ENCODE data around the gene RAB37. TPM values are rescaled to one million over a fixed set of nuclear protein-coding genes. Genes with fewer than 3 reads are reported as not detected.

The RAB37 gene
- total RNA-seq, 1 experiment from 2014 or later = 8.9 TPM

DNA sequence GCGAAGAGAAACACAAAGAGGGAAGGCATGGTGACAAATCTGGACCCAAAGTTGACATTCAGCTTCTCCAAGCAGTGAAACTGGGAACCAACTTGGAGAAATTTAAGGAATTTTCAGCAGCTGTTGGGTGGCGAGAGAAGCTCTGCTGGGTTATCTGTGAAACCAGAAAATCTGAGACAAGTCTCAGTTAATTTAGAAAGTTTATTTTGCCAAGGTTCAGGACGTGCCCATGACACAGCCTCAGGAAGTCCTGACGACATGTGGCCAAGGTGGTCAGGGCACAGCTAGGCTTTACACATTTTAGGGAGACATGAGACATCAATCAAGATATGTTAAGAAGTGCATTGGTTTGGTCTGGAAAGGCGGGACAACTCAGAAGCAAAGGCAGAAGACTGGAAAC, 13.2 kb upstream of the RAB37 start (continued):
- TF ChIP-seq, protein P1, sequence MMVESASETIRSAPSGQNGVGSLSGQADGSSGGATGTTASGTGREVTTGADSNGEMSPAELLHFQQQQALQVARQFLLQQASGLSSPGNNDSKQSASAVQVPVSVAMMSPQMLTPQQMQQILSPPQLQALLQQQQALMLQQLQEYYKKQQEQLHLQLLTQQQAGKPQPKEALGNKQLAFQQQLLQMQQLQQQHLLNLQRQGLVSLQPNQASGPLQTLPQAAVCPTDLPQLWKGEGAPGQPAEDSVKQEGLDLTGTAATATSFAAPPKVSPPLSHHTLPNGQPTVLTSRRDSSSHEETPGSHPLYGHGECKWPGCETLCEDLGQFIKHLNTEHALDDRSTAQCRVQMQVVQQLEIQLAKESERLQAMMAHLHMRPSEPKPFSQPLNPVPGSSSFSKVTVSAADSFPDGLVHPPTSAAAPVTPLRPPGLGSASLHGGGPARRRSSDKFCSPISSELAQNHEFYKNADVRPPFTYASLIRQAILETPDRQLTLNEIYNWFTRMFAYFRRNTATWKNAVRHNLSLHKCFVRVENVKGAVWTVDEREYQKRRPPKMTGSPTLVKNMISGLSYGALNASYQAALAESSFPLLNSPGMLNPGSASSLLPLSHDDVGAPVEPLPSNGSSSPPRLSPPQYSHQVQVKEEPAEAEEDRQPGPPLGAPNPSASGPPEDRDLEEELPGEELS (CRISPR knock-in tag; IDR thresholded peaks at IDR 0.05) = no peak
- TF ChIP-seq, protein P2, sequence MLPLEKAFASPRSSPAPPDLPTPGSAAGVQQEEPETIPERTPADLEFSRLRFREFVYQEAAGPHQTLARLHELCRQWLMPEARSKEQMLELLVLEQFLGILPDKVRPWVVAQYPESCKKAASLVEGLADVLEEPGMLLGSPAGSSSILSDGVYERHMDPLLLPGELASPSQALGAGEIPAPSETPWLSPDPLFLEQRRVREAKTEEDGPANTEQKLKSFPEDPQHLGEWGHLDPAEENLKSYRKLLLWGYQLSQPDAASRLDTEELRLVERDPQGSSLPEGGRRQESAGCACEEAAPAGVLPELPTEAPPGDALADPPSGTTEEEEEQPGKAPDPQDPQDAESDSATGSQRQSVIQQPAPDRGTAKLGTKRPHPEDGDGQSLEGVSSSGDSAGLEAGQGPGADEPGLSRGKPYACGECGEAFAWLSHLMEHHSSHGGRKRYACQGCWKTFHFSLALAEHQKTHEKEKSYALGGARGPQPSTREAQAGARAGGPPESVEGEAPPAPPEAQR (CRISPR knock-in tag; IDR thresholded peaks at IDR 0.05) = no peak
- TF ChIP-seq GRHL2 (CRISPR knock-in tag; IDR thresholded peaks at IDR 0.05; ENCODE audit: insufficient replicate concordance, severe bottlenecking) = no peak
- TF ChIP-seq, protein P3, sequence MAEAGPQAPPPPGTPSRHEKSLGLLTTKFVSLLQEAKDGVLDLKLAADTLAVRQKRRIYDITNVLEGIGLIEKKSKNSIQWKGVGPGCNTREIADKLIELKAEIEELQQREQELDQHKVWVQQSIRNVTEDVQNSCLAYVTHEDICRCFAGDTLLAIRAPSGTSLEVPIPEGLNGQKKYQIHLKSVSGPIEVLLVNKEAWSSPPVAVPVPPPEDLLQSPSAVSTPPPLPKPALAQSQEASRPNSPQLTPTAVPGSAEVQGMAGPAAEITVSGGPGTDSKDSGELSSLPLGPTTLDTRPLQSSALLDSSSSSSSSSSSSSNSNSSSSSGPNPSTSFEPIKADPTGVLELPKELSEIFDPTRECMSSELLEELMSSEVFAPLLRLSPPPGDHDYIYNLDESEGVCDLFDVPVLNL (CRISPR knock-in tag; IDR thresholded peaks at IDR 0.05; ENCODE audit: borderline replicate concordance, low read depth) = no peak
- TF ChIP-seq, protein P4, sequence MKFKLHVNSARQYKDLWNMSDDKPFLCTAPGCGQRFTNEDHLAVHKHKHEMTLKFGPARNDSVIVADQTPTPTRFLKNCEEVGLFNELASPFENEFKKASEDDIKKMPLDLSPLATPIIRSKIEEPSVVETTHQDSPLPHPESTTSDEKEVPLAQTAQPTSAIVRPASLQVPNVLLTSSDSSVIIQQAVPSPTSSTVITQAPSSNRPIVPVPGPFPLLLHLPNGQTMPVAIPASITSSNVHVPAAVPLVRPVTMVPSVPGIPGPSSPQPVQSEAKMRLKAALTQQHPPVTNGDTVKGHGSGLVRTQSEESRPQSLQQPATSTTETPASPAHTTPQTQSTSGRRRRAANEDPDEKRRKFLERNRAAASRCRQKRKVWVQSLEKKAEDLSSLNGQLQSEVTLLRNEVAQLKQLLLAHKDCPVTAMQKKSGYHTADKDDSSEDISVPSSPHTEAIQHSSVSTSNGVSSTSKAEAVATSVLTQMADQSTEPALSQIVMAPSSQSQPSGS (CRISPR knock-in tag; IDR thresholded peaks at IDR 0.05; ENCODE audit: borderline replicate concordance, low read depth) = no peak
- no peak for TF ChIP-seq CREM (CRISPR knock-in tag; IDR thresholded peaks at IDR 0.05)
- no peak for TF ChIP-seq FOXP1 (CRISPR knock-in tag; IDR thresholded peaks at IDR 0.05; ENCODE audit: borderline replicate concordance)

DNA sequence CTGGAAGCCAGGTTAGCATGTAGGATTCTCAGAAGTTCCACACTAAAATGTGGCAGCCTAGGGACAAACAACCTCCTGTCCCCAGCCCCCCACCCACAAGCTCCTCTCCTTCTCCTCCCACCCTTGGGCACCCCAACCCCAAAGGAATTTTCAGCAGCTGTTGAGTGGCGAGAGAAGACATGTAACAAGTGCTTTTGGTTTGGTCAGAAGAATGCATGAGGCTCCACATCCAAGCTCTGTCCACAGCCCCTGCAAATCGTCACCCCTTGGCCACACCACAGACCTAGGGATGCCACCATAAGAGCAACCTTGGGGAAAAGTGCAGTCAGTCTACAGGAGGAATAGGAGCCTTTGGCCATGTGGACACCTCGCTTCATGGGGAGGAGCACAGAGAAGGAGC, 11.9 kb upstream of the RAB37 start:
- Mint-ChIP-seq H3K4me1 (no peaks in the 10 kb centered on the region), H3K36me3 (no peaks in the 10 kb centered on the region), H3K27me3 (ENCODE audit: low read depth) (peaks cover 11% of the 10 kb centered on the region; the same call in 1 of the 2 replicates), H3K9me3 (no peaks in the 10 kb centered on the region), H3K4me3 (no peak overlapping the region), H3K27ac (no peak overlapping the region)
- CTCF ChIA-PET = no interaction called here
- DNase-seq (ENCODE audit: low spot score) (no peak), ATAC-seq (no peak)
- POLR2A ChIA-PET = no interaction called here
- TF ChIP-seq TEAD4 (CRISPR knock-in tag; IDR thresholded peaks at IDR 0.05) (no peak), ZNF121 (CRISPR knock-in tag; IDR thresholded peaks at IDR 0.05) (no peak), TP53 (CRISPR knock-in tag; IDR thresholded peaks at IDR 0.05) (no peak), ZNF423 (CRISPR knock-in tag; IDR thresholded peaks at IDR 0.05) (no peak), HMGA2 (CRISPR knock-in tag; IDR thresholded peaks at IDR 0.05) (no peak)
- TF ChIP-seq, protein P5, sequence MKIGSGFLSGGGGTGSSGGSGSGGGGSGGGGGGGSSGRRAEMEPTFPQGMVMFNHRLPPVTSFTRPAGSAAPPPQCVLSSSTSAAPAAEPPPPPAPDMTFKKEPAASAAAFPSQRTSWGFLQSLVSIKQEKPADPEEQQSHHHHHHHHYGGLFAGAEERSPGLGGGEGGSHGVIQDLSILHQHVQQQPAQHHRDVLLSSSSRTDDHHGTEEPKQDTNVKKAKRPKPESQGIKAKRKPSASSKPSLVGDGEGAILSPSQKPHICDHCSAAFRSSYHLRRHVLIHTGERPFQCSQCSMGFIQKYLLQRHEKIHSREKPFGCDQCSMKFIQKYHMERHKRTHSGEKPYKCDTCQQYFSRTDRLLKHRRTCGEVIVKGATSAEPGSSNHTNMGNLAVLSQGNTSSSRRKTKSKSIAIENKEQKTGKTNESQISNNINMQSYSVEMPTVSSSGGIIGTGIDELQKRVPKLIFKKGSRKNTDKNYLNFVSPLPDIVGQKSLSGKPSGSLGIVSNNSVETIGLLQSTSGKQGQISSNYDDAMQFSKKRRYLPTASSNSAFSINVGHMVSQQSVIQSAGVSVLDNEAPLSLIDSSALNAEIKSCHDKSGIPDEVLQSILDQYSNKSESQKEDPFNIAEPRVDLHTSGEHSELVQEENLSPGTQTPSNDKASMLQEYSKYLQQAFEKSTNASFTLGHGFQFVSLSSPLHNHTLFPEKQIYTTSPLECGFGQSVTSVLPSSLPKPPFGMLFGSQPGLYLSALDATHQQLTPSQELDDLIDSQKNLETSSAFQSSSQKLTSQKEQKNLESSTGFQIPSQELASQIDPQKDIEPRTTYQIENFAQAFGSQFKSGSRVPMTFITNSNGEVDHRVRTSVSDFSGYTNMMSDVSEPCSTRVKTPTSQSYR (CRISPR knock-in tag; IDR thresholded peaks at IDR 0.05) = no peak
- TF ChIP-seq, protein P6, sequence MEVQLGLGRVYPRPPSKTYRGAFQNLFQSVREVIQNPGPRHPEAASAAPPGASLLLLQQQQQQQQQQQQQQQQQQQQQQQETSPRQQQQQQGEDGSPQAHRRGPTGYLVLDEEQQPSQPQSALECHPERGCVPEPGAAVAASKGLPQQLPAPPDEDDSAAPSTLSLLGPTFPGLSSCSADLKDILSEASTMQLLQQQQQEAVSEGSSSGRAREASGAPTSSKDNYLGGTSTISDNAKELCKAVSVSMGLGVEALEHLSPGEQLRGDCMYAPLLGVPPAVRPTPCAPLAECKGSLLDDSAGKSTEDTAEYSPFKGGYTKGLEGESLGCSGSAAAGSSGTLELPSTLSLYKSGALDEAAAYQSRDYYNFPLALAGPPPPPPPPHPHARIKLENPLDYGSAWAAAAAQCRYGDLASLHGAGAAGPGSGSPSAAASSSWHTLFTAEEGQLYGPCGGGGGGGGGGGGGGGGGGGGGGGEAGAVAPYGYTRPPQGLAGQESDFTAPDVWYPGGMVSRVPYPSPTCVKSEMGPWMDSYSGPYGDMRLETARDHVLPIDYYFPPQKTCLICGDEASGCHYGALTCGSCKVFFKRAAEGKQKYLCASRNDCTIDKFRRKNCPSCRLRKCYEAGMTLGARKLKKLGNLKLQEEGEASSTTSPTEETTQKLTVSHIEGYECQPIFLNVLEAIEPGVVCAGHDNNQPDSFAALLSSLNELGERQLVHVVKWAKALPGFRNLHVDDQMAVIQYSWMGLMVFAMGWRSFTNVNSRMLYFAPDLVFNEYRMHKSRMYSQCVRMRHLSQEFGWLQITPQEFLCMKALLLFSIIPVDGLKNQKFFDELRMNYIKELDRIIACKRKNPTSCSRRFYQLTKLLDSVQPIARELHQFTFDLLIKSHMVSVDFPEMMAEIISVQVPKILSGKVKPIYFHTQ (CRISPR knock-in tag; IDR thresholded peaks at IDR 0.05) = no peak
- TF ChIP-seq, protein P3 (CRISPR knock-in tag; IDR thresholded peaks at IDR 0.05; ENCODE audit: borderline replicate concordance, low read depth) = no peak
- TF ChIP-seq, protein P7, sequence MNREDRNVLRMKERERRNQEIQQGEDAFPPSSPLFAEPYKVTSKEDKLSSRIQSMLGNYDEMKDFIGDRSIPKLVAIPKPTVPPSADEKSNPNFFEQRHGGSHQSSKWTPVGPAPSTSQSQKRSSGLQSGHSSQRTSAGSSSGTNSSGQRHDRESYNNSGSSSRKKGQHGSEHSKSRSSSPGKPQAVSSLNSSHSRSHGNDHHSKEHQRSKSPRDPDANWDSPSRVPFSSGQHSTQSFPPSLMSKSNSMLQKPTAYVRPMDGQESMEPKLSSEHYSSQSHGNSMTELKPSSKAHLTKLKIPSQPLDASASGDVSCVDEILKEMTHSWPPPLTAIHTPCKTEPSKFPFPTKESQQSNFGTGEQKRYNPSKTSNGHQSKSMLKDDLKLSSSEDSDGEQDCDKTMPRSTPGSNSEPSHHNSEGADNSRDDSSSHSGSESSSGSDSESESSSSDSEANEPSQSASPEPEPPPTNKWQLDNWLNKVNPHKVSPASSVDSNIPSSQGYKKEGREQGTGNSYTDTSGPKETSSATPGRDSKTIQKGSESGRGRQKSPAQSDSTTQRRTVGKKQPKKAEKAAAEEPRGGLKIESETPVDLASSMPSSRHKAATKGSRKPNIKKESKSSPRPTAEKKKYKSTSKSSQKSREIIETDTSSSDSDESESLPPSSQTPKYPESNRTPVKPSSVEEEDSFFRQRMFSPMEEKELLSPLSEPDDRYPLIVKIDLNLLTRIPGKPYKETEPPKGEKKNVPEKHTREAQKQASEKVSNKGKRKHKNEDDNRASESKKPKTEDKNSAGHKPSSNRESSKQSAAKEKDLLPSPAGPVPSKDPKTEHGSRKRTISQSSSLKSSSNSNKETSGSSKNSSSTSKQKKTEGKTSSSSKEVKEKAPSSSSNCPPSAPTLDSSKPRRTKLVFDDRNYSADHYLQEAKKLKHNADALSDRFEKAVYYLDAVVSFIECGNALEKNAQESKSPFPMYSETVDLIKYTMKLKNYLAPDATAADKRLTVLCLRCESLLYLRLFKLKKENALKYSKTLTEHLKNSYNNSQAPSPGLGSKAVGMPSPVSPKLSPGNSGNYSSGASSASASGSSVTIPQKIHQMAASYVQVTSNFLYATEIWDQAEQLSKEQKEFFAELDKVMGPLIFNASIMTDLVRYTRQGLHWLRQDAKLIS (CRISPR knock-in tag; IDR thresholded peaks at IDR 0.05; ENCODE audit: borderline replicate concordance) = no peak
- TF ChIP-seq, protein P8, sequence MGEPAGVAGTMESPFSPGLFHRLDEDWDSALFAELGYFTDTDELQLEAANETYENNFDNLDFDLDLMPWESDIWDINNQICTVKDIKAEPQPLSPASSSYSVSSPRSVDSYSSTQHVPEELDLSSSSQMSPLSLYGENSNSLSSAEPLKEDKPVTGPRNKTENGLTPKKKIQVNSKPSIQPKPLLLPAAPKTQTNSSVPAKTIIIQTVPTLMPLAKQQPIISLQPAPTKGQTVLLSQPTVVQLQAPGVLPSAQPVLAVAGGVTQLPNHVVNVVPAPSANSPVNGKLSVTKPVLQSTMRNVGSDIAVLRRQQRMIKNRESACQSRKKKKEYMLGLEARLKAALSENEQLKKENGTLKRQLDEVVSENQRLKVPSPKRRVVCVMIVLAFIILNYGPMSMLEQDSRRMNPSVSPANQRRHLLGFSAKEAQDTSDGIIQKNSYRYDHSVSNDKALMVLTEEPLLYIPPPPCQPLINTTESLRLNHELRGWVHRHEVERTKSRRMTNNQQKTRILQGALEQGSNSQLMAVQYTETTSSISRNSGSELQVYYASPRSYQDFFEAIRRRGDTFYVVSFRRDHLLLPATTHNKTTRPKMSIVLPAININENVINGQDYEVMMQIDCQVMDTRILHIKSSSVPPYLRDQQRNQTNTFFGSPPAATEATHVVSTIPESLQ (CRISPR knock-in tag; IDR thresholded peaks at IDR 0.05) = no peak

Measured in WTC11 (cell line).